Kidney capillary endothelial cell (primary cell): ENCODE measurements around the gene PTPRF.

Experiments
- DNase-seq: peaks from one replicate; pipeline ENCODE4 v3.0.0-alpha.2; 2018; ENCODE audit warnings: low spot score

The PTPRF gene

DNA sequence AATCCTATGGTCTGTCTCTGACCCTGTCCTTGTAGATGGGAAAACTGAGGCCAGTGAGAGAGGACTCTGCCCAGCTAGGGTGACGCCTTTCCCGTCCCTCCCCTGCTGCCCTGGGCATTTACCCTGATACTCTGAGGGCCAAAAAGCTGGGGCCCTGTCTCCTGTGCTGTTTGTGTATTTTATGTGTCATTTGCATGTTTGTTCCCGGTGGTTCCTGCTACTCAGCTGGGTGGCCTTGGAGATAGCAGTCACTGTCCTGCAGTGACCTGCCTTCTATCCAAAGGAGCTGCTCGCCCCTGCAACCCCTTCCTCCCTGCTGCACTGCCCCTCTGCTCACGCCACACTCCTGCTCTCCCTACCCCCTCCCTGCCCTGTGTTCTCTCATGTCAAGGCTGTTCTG, 78.1 kb downstream of the PTPRF start:
- no peak for DNase-seq

DNA sequence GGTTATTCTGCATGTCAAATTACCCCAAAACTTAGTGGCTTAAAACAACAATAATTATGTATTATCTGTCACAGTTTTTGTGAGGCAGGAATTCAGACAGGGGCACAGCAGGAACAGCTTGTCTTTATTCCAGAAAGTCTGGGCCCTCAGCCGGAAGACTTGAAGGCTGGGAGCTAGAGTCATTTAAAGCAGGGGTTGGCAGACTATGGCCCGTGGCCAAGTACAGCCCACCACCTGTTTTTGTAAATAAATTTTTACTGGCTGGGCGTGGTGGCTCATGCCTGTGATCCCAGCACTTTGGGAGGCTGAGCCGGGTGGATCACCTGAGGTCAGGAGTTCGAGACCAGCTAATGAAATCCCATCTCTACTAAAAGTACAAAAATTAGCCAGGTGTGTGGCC, 79.7 kb downstream of the PTPRF start:
- no peak for DNase-seq

- no peak for DNase-seq
Observed at GRCh38 chr1:43611950-43612349, 81.3 kb downstream of the PTPRF start.

GRCh38 chr1:43612406-43612805, 81.7 kb downstream of the PTPRF start:
- DNase-seq: no peak

- no peak for DNase-seq
Observed at GRCh38 chr1:43613075-43613942, 82.6 kb downstream of the PTPRF start.

GRCh38 chr1:43614211-43614610, 83.5 kb downstream of the PTPRF start:
- DNase-seq: no peak

GRCh38 chr1:43614891-43615290, 84.2 kb downstream of the PTPRF start:
- no peak for DNase-seq

DNA sequence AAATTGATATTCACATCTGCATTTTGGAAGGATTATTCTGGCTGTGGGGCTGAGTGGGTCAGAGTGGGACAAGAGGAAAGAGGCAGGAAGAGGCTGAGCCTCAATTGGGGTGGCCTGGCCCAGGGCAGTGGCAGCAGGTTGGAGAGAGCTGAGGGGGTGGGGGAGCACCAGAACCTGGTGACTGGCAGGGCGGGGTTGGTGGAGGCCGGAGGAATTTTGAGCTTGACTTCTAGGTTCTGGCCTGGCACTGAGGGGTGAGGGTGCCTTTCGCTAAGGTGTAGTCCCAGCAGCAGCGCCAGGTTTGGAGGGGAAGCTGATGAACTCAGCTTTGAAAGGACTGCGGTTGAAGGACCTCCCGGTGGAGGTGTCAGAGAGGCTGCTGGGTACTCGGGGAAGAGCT, 85.7 kb downstream of the PTPRF start:
- no peak for DNase-seq

- DNase-seq: no peak
Observed at GRCh38 chr1:43617011-43617410, 86.3 kb downstream of the PTPRF start.

DNA sequence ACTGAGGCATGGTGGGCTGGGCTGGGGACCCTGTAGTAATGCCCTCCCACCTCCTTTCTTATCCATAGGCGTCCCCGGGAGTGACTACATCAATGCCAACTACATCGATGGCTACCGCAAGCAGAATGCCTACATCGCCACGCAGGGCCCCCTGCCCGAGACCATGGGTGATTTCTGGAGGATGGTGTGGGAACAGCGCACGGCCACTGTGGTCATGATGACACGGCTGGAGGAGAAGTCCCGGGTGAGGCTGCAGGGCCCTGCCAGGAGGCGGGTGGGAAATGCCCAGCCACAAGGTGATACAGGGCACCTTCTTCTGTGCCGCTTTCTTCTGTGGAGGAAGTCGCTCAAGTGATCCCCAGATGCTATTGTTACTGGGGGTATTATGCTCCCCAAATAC, 87.0 kb downstream of the PTPRF start:
- DNase-seq: no peak

GRCh38 chr1:43618521-43619313, 88.0 kb downstream of the PTPRF start:
- DNase-seq: no peak

DNA sequence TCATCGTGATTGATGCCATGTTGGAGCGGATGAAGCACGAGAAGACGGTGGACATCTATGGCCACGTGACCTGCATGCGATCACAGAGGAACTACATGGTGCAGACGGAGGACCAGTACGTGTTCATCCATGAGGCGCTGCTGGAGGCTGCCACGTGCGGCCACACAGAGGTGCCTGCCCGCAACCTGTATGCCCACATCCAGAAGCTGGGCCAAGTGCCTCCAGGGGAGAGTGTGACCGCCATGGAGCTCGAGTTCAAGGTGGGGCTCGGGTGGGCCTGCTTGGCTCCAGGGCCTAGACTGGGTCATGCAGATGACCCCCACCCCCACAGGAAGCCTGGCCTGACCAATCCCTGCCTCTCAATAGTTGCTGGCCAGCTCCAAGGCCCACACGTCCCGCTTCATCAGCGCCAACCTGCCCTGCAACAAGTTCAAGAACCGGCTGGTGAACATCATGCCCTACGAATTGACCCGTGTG, 88.7 kb downstream of the PTPRF start:
- no peak for DNase-seq

DNA sequence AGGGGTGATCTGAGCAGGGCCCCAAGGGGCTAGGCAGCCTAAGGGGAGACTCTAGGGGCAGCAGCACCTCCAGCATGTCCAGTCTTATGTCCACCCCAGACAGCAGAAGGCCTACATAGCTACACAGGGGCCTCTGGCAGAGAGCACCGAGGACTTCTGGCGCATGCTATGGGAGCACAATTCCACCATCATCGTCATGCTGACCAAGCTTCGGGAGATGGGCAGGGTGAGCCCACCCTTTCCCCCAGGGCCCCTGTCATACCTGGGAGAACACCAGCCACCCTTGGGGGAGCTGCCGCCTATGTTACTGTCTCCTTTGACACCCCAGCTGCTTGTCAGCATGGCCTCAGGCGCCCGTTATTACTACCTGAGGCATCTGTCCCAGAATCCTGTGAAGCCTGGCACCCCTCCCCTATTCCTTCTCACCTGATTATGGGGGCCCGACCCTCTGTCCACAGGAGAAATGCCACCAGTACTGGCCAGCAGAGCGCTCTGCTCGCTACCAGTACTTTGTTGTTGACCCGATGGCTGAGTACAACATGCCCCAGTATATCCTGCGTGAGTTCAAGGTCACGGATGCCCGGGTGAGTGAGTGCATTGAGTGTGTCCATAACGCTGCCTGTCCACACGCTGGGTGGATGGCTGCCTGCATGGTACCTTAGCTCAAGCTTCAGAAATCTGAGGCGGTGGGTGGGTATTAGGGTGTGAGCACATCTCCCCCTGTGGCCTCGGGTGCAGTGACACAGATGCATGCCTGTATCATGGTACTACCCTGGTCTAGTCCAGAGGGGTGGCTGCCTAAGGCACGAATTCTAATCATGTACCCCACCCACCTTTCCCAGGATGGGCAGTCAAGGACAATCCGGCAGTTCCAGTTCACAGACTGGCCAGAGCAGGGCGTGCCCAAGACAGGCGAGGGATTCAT, 89.6 kb downstream of the PTPRF start:
- no peak for DNase-seq

- DNase-seq: no peak
Observed at GRCh38 chr1:43620956-43621355, 90.3 kb downstream of the PTPRF start.

DNA sequence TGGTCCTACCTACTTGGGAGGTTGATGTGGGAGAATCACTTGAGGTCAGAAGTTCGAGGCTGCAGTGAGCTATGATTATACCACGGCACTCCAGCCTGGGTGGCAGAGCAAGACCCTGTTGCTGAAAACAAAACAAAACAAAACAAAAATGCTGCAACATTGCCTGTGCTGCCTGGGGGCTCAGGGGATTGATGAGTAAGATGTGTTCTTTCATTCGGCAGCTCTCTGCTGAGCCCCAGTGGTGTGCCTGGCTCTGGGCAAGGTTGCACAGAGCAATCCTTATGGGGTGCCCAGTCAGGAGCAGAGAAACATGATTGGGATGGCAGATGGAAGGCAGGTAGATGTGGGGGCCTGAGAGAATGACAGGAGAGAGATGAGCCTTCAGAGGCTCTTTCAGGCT, 90.7 kb downstream of the PTPRF start:
- no peak for DNase-seq

DNA sequence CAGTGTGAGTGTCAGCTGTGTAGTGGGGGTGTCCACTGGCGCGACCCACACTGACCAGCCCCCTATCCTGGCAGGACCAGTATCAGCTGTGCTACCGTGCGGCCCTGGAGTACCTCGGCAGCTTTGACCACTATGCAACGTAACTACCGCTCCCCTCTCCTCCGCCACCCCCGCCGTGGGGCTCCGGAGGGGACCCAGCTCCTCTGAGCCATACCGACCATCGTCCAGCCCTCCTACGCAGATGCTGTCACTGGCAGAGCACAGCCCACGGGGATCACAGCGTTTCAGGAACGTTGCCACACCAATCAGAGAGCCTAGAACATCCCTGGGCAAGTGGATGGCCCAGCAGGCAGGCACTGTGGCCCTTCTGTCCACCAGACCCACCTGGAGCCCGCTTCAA, 91.2 kb downstream of the PTPRF start:
- no peak for DNase-seq

GRCh38 chr1:43622471-43622870, 91.8 kb downstream of the PTPRF start:
- DNase-seq: no peak

DNA sequence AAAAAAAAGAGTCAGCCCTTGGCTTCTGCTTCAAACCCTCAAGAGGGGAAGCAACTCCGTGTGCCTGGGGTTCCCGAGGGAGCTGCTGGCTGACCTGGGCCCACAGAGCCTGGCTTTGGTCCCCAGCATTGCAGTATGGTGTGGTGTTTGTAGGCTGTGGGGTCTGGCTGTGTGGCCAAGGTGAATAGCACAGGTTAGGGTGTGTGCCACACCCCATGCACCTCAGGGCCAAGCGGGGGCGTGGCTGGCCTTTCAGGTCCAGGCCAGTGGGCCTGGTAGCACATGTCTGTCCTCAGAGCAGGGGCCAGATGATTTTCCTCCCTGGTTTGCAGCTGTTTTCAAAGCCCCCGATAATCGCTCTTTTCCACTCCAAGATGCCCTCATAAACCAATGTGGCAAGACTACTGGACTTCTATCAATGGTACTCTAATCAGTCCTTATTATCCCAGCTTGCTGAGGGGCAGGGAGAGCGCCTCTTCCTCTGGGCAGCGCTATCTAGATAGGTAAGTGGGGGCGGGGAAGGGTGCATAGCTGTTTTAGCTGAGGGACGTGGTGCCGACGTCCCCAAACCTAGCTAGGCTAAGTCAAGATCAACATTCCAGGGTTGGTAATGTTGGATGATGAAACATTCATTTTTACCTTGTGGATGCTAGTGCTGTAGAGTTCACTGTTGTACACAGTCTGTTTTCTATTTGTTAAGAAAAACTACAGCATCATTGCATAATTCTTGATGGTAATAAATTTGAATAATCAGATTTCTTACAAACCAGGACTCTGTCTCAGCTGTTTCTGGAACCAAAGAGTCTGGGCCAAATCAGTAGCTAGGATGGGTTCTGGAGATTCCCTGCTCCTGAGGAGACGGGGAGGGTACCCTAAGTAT, 92.5 kb downstream of the PTPRF start:
- DNase-seq: no peak

- DNase-seq: no peak
Observed at GRCh38 chr1:43625063-43625780, 94.5 kb downstream of the PTPRF start.

DNA sequence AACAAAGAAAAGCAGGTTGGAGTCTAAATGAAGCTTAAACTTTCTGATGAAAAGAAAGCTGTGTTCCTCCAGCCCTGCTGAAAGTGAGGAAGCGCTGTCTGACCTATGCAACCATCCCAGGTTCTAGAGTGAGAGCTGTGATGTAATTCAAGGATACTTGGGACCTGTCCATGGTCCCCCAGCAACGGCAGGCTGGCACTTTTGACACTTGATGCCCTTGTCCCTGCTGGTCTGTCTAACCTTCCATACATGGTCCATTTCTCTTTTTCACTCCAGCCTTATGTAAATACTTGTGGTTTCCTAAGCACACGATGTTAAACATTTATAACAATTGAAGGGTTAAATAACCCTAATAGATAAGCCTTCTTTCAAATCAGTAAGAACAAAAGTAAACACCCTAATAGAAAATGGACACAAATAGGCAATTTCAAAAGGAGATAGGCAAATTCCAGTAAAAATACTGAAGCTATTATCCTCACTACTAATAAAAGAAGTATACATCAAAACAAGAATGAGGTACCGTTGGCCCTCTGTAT, 101.5 kb downstream of the PTPRF start:
- no peak for DNase-seq
